Liver (tissue), 3 donors: Measurements from ENCODE around the gene ZDHHC18.
"Not testable (repeated sequence)": the region's sequence is repeated elsewhere in the genome, so short reads cannot be mapped to it uniquely, and the experiment has no call there.

Experiments used
- EGR1 ChIP-seq, 2 donors: IDR thresholded peaks; 2 replicates each; pipeline ENCODE4 v1.6.1; 2016 to 2018; ENCODE audit warnings: antibody characterized with exemption in 2 of 2, low read depth in 2 of 2
- JUND ChIP-seq, 2 donors: IDR thresholded peaks; 2 replicates each; pipeline ENCODE4 v1.6.1; 2016; ENCODE audit warnings: antibody characterized with exemption in 2 of 2
- RAD21 ChIP-seq, 2 donors: IDR thresholded peaks; 2 replicates each; pipeline ENCODE4 v1.6.1; 2016; ENCODE audit warnings: antibody characterized with exemption in 2 of 2, mild to moderate bottlenecking in 2 of 2
- TAF1 ChIP-seq: conservative IDR thresholded peaks from 2 replicates; pipeline ENCODE4 v1.6.1; 2016; ENCODE audit warnings: antibody characterized with exemption, mild to moderate bottlenecking
- YY1 ChIP-seq: IDR thresholded peaks from 2 replicates; pipeline ENCODE4 v1.6.1; 2016; ENCODE audit warnings: antibody characterized with exemption, mild to moderate bottlenecking
- ZBTB33 ChIP-seq: IDR thresholded peaks from 2 replicates; pipeline ENCODE4 v1.6.1; 2016; ENCODE audit warnings: antibody characterized with exemption
- TF ChIP-seq, protein P1 (sequence below): fragments of 150-350 bp; IDR thresholded peaks from 2 replicates; pipeline ENCODE4 v1.5.1; 2017; ENCODE audit warnings: improper control_type of control experiment, low read depth, low read length; ENCODE audit not compliant: missing input control
- TF ChIP-seq, protein P2 (sequence below): IDR thresholded peaks from 2 replicates; pipeline ENCODE4 v1.6.1; 2016; ENCODE audit warnings: antibody characterized with exemption, mild to moderate bottlenecking
- TF ChIP-seq, protein P3 (sequence below): IDR thresholded peaks from 2 replicates; pipeline ENCODE4 v1.6.1; 2016; ENCODE audit warnings: antibody characterized with exemption
- TF ChIP-seq, protein P4 (sequence below): IDR thresholded peaks from 2 replicates; pipeline ENCODE4 v1.6.1; 2016; ENCODE audit warnings: antibody characterized with exemption
- donor health status: healthy.
- donor health status: healthy.

GRCh38 chr1:26847826-26848225 lies 21.3 kb downstream of the ZDHHC18 start:
- TF ChIP-seq, protein P1, sequence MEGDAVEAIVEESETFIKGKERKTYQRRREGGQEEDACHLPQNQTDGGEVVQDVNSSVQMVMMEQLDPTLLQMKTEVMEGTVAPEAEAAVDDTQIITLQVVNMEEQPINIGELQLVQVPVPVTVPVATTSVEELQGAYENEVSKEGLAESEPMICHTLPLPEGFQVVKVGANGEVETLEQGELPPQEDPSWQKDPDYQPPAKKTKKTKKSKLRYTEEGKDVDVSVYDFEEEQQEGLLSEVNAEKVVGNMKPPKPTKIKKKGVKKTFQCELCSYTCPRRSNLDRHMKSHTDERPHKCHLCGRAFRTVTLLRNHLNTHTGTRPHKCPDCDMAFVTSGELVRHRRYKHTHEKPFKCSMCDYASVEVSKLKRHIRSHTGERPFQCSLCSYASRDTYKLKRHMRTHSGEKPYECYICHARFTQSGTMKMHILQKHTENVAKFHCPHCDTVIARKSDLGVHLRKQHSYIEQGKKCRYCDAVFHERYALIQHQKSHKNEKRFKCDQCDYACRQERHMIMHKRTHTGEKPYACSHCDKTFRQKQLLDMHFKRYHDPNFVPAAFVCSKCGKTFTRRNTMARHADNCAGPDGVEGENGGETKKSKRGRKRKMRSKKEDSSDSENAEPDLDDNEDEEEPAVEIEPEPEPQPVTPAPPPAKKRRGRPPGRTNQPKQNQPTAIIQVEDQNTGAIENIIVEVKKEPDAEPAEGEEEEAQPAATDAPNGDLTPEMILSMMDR, result not testable (repeated sequence)
- TF ChIP-seq, protein P2, sequence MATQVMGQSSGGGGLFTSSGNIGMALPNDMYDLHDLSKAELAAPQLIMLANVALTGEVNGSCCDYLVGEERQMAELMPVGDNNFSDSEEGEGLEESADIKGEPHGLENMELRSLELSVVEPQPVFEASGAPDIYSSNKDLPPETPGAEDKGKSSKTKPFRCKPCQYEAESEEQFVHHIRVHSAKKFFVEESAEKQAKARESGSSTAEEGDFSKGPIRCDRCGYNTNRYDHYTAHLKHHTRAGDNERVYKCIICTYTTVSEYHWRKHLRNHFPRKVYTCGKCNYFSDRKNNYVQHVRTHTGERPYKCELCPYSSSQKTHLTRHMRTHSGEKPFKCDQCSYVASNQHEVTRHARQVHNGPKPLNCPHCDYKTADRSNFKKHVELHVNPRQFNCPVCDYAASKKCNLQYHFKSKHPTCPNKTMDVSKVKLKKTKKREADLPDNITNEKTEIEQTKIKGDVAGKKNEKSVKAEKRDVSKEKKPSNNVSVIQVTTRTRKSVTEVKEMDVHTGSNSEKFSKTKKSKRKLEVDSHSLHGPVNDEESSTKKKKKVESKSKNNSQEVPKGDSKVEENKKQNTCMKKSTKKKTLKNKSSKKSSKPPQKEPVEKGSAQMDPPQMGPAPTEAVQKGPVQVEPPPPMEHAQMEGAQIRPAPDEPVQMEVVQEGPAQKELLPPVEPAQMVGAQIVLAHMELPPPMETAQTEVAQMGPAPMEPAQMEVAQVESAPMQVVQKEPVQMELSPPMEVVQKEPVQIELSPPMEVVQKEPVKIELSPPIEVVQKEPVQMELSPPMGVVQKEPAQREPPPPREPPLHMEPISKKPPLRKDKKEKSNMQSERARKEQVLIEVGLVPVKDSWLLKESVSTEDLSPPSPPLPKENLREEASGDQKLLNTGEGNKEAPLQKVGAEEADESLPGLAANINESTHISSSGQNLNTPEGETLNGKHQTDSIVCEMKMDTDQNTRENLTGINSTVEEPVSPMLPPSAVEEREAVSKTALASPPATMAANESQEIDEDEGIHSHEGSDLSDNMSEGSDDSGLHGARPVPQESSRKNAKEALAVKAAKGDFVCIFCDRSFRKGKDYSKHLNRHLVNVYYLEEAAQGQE, result not testable (repeated sequence)
- TF ChIP-seq RAD21 (IDR thresholded peaks at IDR 0.05); JUND (IDR thresholded peaks at IDR 0.05); EGR1 (IDR thresholded peaks at IDR 0.05; ENCODE audit: low read depth in 2 of 2); TAF1; ZBTB33; YY1: not testable (repeated sequence)
- TF ChIP-seq, protein P3, sequence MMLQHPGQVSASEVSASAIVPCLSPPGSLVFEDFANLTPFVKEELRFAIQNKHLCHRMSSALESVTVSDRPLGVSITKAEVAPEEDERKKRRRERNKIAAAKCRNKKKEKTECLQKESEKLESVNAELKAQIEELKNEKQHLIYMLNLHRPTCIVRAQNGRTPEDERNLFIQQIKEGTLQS, result not testable (repeated sequence)
- TF ChIP-seq, protein P4, sequence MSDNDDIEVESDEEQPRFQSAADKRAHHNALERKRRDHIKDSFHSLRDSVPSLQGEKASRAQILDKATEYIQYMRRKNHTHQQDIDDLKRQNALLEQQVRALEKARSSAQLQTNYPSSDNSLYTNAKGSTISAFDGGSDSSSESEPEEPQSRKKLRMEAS, result not testable (repeated sequence)
